Upper lobe of right lung (tissue), 1 donor: ENCODE results near the gene CAV2. TPM values are rescaled to one million over a fixed set of nuclear protein-coding genes. Genes with fewer than 3 reads are reported as not detected.

Experiments used
- ATAC-seq: fragments of 200-7000 bp; cut with Tn5 transposase; one replicate; pipeline ENCODE4 v1.9.1; 2020; ENCODE audit warnings: mild to moderate bottlenecking, moderate library complexity
- DNase-seq: peaks from one replicate; pipeline ENCODE4 v3.0.0-alpha.2; 2020
- H3K27ac ChIP-seq: fragments of 200-600 bp; one replicate; pipeline ENCODE4 v1.8.0; 2022
- H3K27me3 ChIP-seq: fragments of 200-600 bp; one replicate; pipeline ENCODE4 v1.8.0; 2022; ENCODE audit warnings: mild to moderate bottlenecking
- H3K36me3 ChIP-seq: fragments of 200-600 bp; one replicate; pipeline ENCODE4 v1.8.0; 2022
- H3K4me1 ChIP-seq: fragments of 200-600 bp; one replicate; pipeline ENCODE4 v1.8.0; 2022
- H3K4me3 ChIP-seq: fragments of 200-600 bp; one replicate; pipeline ENCODE4 v1.8.0; 2022; ENCODE audit warnings: mild to moderate bottlenecking
- H3K9me3 ChIP-seq: fragments of 200-600 bp; one replicate; pipeline ENCODE4 v1.8.0; 2022
- intact Hi-C: fragments of 100-400 bp; cut with DNase I; formaldehyde crosslinking; loops from one replicate; pipeline ENCODE4 v1.11.0; 2022
- total RNA-seq: library from RNA; stranded (reverse); fragmentation: NEBNext Ultra II Directional; extraction: Animal tissue kit (Norgen Biotek cat#: 25700); gene quantifications from one replicate; pipeline ENCODE4 v1.2.1, GENCODE V29; 2021
- TF ChIP-seq, protein P1 (sequence below): fragments of 200-600 bp; IDR thresholded peaks from one replicate; pipeline ENCODE4 v1.8.0; 2022; ENCODE audit warnings: antibody characterized with exemption
- donor health status: DM: no; HTN: yes; CAD: no; lungs with severe emphysema.

The CAV2 gene
- total RNA-seq, 1 donor from 2014 or later, result 192 TPM

DNA sequence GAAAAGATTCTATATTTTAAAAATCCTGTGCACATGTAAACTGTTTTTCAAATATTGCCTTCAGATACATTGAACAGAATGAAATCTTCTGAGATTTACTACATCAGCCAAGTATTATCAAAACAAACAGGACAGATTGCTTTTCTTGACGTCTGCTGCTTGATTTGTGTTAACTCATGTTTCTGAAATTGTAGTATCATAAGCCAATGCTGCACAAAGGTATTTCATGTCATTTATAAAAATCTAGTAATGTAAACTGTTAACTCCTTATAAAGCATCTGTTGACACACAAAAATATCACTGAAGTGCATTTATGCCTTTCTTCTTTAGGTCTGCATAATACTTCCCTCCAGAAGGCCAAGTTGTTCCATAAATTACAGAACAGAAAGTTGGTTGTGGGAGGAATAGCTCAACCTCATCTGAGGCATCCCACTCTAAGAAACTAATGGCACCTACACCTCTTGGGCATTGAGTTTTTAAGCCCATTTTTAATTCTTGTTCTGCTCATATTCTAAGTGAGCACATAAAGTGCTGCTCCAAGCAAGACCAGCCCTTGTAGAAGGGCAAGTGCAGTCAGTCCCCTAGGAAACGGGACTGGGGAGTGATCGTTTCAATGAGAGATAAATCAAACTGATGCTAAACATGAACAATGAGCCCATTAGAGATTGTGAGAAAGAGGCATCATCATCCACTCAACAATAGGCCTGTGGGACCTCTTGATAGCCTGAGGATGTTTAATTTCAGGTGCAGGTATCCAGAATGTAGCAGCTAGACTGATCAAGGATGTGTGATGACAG, 53.8 kb downstream of the CAV2 start:
- intact Hi-C loops, result no loop called here
- TF ChIP-seq, protein P1, sequence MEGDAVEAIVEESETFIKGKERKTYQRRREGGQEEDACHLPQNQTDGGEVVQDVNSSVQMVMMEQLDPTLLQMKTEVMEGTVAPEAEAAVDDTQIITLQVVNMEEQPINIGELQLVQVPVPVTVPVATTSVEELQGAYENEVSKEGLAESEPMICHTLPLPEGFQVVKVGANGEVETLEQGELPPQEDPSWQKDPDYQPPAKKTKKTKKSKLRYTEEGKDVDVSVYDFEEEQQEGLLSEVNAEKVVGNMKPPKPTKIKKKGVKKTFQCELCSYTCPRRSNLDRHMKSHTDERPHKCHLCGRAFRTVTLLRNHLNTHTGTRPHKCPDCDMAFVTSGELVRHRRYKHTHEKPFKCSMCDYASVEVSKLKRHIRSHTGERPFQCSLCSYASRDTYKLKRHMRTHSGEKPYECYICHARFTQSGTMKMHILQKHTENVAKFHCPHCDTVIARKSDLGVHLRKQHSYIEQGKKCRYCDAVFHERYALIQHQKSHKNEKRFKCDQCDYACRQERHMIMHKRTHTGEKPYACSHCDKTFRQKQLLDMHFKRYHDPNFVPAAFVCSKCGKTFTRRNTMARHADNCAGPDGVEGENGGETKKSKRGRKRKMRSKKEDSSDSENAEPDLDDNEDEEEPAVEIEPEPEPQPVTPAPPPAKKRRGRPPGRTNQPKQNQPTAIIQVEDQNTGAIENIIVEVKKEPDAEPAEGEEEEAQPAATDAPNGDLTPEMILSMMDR, result no peak
- no peak for ATAC-seq

DNA sequence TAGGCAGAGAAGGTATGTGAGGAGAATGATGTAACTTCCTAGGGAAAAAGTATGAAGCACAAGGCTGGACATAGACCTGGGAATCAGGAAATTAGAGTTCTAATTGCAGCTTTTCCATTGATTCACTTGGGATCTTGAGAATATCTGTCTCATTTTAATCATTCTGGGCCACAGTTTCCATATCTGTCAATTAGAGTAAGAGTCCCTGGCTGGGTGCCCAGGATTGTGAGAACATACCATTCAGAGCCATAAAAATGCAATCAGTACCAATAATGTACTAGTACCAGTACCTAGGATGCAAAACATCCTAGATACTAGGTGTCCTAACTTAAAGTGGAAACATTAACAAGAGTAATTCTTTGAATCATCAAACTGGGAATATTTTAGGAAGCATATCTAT, 54.9 kb downstream of the CAV2 start:
- no peaks in the 10 kb centered on the region for H3K9me3 ChIP-seq
- H3K27me3 ChIP-seq, result no peaks in the 10 kb centered on the region
- ATAC-seq, result no peak
- intact Hi-C loops, result no loop called here
- DNase-seq, result no peak
- TF ChIP-seq, protein P1, result no peak
- H3K4me1 ChIP-seq, result peaks cover 6% of the 10 kb centered on the region
- H3K36me3 ChIP-seq, result peaks cover 5% of the 10 kb centered on the region
- H3K27ac ChIP-seq, result no peak overlapping the region
- H3K4me3 ChIP-seq, result no peak overlapping the region

More for the DNA sequence above, 53.8 kb downstream of the CAV2 start:
- H3K27me3 ChIP-seq, result no peaks in the 10 kb centered on the region
- no peaks in the 10 kb centered on the region for H3K9me3 ChIP-seq
- H3K36me3 ChIP-seq, result no peaks in the 10 kb centered on the region
- H3K4me1 ChIP-seq, result peaks cover 6% of the 10 kb centered on the region
- DNase-seq, result no peak
- no peak overlapping the region for H3K27ac ChIP-seq
- no peak overlapping the region for H3K4me3 ChIP-seq

DNA sequence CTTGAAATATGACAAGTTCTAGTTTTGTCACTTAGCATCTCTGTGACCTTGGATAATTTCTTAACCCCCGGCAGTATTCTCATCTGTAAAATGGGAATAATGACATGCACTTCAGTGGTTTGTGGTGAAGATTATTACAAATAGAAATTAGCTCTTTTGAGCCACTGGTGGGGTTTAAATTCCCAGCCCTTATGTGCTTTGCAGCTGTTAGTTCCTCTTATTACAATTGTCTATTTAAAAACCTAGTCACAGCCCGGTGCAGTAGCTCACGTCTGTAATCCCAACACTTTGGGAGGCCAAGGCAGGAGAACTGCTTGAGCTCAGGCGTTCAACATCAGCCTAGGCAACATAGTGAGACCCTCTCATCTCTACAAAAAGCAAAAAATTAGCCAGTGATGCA, 55.4 kb downstream of the CAV2 start:
- H3K4me3 ChIP-seq, result no peak overlapping the region
- no peak for DNase-seq
- H3K36me3 ChIP-seq, result peaks cover 10% of the 10 kb centered on the region
- no peaks in the 10 kb centered on the region for H3K27me3 ChIP-seq
- no peak for ATAC-seq
- peaks cover 6% of the 10 kb centered on the region for H3K4me1 ChIP-seq
- intact Hi-C loops, result no loop called here
- H3K9me3 ChIP-seq, result no peaks in the 10 kb centered on the region
- TF ChIP-seq, protein P1, result no peak
- H3K27ac ChIP-seq, result no peak overlapping the region

DNA sequence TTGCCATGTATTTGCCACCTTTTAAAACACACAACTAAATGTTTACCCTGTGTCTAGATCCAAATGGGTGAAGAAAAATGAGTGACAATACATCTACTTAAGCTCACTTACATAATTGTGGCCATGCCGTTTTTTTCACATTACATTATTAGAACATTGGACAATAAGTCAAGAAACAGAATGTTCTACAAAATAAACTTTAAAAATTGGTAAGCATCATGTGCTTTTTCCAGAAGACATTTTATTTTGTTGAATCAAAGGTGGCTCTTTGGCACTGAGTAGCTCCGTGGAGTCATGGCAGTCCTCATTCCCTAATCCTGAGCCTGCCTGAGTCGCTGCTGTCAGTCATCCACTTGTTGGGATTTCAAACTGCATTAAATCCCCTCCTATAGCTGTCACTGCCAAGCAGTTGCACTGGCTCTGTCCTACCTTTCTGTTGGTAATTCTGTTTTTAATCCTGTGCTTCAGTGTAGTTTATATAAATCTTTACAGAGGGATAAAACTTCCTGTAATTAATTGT, 57.6 kb downstream of the CAV2 start:
- Histone ChIP-seq H3K27me3 (no peaks in the 10 kb centered on the region), H3K27ac (no peak overlapping the region), H3K9me3 (no peaks in the 10 kb centered on the region), H3K4me3 (no peak overlapping the region), H3K4me1 (peaks cover 6% of the 10 kb centered on the region), H3K36me3 (peaks cover 14% of the 10 kb centered on the region)
- TF ChIP-seq, protein P1, result no peak
- no peak for ATAC-seq
- no peak for DNase-seq
- intact Hi-C loops, result no loop called here

DNA sequence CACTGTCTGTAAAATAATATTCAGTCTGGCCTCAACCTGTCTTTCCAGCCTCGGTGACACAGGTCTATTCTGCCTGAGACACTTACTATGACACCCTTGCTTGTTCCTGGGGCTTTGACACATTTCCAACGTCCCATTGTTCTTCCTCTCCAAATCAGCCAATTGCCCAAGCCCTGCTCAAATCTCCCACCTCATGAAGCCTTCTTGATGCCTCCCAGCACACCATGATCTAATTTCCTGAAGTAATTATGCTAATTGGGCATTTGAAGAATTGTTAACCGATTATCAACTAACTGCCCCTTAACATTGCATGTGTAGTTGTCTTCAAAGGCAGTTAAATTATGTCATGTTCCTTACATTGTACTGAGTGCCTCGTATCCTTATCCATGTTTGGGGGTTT, 58.4 kb downstream of the CAV2 start:
- Histone ChIP-seq H3K4me3 (no peak overlapping the region), H3K4me1 (peaks cover 6% of the 10 kb centered on the region), H3K27ac (no peak overlapping the region), H3K36me3 (peaks cover 14% of the 10 kb centered on the region), H3K9me3 (no peaks in the 10 kb centered on the region), H3K27me3 (no peaks in the 10 kb centered on the region)
- no peak for DNase-seq
- ATAC-seq, result no peak
- TF ChIP-seq, protein P1, result no peak
- intact Hi-C loops, result no loop called here

Other genes with a start within 250 kb of the CAV2 start
- 695 TPM for gene CAV1, start 25.3 kb downstream of the CAV2 start, total RNA-seq
- gene MET, start 172.5 kb downstream of the CAV2 start, total RNA-seq, result 69.6 TPM